ENCODE results near the gene TEX19.
"Not testable (repeated sequence)": the region's sequence is repeated elsewhere in the genome, so short reads cannot be mapped to it uniquely, and the experiment has no call there.

Gene TEX19

DNA sequence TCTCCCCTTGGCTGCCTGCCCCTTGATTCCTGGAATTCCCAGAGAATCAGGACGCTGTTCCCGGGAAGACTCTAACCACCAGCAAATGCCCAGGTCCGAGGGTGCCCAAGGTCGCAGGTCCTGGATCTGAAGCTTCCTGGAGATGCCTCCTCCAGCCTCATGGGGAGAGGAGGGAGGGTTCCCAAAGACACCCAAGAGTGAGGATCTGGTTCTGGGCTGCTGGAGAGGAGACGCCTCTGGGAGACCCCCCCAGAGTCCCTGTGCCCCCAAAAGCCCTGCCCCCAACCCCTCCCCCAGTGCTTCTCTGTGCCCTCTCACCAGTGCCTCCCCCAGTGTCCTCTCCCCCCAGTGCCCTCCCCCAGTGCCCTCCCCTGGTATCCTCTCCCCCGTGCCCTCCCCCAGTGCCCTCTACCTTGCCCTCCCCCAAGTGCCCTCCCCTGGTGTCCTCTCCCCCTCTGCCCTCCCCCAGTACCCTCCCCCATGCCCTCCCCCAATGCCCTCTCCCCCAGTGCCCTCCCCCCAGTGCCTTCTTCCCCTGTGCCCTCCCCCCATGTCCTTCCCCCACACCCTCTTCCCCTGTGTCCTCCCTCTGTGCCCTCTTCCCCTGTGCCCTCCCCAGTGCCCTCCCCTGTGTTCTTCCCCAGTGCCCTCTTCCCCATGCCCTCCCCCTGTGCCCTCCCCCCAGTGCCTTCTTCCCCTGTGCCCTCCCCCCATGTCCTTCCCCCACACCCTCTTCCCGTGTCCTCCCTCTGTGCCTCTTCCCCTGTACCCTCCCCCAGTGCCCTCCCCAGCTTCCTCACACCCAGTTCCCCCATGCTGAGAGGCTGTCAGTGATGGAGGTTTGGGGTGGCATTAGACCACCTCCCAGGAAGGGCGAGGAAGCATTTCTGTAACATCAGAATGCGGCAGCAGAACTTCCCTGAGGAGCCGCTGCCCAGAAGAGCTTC is 19.1 kb upstream of the TEX19 start:
- no peak for DNase-seq

- no peak for DNase-seq
Observed at GRCh38 chr17:82342361-82343079, 16.5 kb upstream of the TEX19 start.

DNA sequence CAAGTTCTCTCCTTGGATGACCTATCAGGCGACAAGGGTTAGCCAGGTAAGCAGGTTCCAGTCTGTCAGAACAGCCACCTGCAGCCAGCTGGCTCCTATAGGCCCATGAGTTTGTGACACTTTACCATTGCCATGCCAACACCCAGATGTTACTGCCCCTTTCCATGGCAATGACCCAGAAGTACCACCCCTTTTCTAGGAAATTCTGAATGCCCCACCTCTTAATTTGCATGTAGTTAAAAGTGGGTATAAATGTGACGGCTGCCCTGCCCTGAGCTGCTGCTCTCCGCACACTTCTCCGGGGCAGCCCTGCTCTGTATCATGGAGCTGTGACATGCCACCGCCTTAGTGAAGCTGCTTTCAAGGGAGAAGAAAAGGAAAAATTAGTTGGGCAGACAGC is 15.5 kb upstream of the TEX19 start:
- no peak for DNase-seq

DNA sequence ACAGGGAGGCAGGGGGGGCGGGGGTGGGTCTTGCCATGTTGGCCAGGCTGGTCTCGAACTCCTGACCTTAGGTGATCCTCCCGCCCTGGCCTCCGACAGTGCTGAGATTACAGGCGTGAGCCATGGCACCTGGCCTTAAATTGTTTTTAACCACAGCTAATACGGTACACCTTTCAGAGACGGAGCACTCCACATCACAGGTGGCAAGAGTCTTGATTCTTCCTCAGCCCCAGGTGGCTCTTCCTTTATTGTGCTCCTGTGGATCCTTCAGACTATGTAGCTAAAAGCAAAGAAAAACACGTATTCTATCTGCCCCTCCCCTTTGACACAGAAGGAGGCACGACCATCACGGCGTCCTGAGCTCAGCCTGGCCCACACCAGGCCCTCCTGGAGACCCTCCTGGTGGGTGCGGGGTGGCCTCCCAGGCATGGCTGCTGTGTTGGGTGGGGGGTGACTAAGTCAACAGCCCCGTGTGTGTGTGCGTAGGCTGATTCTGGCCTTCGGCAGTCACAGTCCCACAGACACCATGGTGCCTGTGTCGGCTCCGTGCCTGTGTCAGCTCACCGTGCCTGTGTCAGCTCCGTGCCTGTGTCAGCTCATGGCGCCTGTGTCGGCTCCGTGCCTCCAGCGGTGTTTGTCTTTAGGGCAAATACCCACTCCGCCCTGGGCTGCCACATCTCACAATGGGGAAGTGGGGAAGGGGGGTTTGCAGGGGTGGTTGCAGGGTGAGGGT is 14.7 kb upstream of the TEX19 start:
- no peak for DNase-seq

DNA sequence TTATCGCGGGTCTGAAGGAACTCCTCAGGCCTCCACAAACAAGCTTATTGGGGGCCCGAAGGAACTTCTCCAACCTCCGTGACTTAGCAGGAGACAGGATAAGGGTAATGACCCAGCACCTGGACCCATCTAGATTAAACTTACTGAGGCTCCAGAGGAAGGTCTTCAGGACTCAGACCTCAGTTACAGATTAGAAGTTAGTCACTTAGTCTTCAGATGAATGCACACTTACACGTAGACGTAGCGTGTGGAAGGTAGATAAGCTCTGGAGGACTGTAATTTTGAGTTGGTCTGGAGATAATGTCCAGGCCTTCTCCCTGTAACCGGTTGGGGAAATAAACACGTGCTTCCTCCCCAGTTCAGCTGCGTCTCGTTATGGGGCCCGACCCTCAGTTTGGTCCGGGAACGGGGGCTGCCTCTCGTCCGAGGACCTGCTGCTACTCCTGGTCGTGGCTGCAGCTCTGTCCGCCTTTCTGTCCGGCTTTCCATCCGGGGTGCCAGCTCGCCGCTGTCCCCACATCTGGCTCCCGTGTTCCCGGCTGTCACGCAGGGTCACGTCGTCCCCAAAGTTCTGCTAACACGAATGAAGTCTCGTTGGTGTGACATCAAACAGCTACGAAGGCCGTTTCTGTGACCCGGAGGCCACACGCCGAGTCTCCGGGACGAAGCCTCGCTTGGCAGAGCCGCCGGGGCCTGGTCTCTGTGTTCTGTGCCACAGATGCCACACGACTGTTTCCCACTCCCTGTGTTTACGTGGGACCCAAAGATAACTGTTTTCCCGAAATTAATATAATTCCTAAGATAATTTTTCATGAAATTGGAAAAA is 13.7 kb upstream of the TEX19 start:
- DNase-seq, result no peak

- DNase-seq, result no peak
Observed at GRCh38 chr17:82346342-82347300, 12.4 kb upstream of the TEX19 start.

DNA sequence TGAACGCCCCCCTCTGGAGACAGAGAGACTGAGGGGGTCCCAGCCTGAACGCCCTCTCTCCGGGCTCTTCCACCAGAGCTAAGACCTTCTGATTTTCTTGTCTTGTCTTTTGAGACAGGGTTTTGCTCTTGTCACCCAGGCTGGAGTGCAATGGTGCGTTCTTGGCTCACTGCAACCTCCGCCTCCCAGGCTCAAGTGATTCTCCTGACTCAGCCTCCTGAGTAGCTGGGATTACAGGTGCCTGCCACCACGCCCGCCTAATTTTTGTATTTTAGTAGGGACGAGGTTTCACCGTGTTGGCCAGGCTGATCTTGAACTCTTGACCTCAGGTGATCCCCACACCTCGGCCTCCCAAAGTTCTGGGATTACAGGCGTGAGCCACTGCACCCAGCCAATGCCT is 11.1 kb upstream of the TEX19 start:
- not testable (repeated sequence) for DNase-seq

- DNase-seq, result no peak
Observed at GRCh38 chr17:82348434-82348833, 10.6 kb upstream of the TEX19 start.

DNA sequence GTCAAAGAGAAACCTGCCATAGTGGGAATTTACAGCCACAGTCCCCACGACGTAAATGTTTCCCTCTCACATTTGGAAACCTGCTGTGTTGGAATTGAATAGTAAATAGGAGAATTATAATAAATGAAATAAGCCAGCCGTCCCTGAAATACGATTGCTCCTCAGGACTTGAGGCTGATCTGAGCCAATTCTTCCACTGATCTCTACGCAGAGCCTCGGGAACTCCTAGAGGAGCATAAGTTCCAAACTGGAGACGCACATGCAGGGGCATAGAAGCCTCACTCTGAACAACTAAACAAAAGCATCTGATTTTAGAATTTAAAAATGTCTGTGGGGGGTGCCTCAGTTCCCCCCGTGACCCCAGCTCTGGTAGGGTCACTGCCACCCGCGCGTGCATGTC is 10.2 kb upstream of the TEX19 start:
- no peak for DNase-seq

- DNase-seq, result no peak
Observed at GRCh38 chr17:82349287-82349701, 9.8 kb upstream of the TEX19 start.

DNA sequence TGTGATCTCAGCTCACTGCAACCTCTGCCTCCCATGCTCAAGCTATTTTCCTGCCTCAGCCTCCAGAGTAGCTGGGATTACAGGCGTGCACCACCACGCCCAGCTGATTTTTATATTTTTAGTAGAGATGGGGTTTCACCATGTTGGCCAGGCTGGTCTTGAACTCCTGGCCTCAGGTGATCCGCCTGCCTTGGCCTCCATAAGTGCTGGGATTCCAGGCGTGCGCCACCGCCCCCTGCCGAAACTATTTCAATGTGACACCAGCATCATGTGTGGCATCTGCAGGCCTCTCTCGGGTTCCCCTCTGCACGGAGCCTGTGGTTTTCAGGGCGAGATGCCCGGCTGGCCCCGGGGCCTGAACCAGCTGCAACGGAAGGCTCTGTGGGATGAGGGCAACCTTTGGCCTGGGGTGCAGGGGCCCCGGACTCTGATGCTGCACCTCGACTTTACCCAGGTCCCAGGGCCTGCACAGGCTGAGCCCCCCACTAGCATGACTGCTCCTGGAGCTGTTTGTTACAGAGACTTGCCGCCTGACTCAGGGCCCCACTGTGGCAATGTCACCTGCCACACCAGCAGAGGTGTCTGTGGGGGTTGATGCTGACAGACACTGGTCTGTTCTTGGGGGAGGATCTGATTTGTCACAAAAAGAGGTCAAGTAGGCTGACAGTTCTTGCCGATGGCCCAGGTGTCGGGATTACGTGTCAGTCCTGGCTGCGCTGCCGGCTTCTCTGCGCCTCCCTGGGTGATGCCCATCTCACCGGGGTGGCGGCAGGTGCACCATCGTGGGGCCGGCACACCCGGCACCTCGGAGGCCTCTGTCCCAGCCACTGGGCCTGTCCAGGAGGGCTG is 8.6 kb upstream of the TEX19 start:
- peak; percentile 75 for DNase-seq

GRCh38 chr17:82351254-82351712 is 7.8 kb upstream of the TEX19 start:
- DNase-seq, result no peak

- DNase-seq, result peak; percentile 90
Observed at GRCh38 chr17:82351713-82352488, 7.1 kb upstream of the TEX19 start.

DNA sequence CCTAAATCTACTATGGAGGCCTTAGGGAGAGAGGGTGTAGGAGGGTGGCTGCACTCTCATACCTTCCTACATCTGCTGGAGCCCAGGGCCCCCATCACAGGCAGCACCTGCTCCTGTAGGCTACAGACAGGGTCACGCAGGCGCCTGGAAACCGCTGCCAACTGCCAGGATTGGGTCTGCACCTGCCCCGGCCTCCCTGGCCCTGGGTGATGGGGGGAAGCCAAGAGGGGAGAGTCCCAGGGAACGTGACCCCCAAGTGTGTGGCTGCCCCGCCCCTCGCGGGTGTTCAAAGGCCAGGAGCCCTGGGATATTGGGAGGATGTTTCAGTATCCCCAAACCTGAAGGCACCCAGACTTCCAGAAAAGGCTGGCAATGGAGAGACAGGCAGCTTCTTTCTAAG is 5.6 kb upstream of the TEX19 start:
- no peak for DNase-seq

GRCh38 chr17:82354804-82355308 is 4.2 kb upstream of the TEX19 start:
- no peak for DNase-seq

- no peak for DNase-seq
Observed at GRCh38 chr17:82355770-82356427, 3.1 kb upstream of the TEX19 start.

DNA sequence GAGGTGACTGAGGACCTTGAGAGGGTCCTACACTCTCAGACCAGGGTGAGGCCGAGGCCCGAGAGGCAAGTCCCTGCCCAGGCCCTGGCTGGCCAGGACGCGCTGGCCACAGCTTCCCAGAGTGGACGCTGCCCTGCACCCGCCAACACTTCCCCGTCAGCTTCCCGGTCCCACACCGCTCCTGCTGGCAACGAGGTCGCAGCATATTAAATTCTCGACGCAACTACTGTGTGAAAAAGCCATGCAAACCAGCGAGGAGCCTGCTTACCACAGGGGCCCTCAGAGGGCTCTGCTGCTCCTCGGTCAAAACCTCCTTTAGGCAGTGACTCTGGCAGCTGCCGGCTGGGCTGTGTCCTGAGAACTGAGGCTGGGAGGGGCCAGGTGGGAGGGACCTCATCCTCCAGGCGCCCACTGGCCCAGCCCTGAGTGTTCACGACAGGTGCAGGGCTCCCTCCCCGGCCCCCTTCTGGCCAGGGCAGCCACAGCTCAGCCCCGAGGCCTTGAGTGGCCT is 2.1 kb upstream of the TEX19 start:
- no peak for DNase-seq

DNA sequence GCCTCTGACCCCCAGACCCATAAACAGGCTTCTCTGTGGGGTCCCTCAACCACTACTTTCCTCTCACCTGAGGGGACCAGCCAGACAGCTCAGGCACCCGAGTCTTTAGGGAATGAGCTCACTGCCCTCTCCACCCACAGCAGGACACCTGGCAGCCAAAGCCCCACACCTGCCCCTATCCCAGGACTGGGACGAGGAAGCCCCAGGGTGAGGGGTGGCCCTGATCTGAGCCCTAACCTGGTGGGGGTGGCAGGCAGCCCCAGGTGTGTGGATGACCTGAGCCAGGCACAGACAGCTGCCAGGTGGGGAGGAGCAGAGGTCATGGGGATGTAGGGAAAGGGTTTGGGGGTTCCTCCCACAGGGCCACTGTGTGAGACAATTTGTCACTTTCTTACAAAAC is 1.7 kb upstream of the TEX19 start:
- no peak for DNase-seq
